Measurements from ENCODE around the gene PTX4.

Gene PTX4

DNA sequence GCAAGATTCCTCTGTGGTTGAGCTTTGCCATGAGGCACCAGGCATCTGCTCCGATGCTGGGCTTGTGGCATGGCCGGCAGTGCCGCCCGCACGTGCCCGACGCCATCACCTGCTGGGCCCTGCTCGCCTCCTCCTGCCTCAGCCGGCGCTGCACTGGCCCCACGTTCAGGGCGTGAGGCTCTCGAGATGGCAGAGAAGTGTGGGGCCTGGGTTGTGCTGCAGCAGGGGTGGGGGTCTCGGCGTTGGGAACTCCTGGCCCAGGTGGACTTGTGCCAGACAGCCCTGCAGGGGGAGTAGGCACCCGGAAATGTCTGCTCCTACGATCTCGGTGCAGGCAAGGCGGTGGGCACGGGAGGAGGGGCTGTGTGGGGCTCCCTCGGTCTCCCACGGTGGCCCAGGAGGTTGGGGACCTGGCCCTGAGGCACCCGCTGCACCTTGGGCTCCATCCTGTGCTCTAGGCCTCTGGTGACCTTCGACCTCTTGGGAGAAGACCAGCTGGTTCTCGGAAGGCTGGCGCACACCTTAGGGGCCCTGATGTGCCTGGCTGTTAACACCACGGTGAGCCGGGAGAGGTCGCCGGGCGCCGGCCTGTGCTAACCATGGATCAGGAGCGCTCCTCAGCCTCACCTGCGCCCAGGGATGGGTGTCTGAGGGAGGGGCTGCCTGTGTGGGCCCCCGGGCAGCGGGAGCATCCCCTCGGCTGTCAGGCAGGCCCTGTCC, 17.9 kb upstream of the PTX4 start:
- TF ChIP-seq, protein P1, sequence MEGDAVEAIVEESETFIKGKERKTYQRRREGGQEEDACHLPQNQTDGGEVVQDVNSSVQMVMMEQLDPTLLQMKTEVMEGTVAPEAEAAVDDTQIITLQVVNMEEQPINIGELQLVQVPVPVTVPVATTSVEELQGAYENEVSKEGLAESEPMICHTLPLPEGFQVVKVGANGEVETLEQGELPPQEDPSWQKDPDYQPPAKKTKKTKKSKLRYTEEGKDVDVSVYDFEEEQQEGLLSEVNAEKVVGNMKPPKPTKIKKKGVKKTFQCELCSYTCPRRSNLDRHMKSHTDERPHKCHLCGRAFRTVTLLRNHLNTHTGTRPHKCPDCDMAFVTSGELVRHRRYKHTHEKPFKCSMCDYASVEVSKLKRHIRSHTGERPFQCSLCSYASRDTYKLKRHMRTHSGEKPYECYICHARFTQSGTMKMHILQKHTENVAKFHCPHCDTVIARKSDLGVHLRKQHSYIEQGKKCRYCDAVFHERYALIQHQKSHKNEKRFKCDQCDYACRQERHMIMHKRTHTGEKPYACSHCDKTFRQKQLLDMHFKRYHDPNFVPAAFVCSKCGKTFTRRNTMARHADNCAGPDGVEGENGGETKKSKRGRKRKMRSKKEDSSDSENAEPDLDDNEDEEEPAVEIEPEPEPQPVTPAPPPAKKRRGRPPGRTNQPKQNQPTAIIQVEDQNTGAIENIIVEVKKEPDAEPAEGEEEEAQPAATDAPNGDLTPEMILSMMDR (IDR thresholded peaks at IDR 0.05): no peak

DNA sequence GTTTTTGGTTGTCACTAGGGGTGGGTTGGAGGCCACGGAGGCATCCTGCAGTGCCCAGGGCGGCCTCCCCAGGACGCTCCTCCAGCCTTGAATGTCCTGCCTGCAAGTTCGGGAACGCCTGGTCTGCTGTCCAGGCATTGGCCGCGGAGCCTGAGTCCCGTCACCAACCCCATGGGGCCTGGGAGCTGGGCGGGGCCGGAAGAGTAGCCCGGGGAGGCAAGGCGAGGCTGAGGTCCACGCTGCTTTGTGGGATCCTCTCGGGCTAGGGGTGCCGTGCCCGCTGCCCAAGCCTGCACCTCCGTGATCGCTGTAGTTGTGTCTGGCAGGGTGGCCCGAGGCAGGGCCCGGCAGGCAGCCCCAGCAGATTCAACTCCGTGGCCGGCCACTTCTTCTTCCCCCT, 17.2 kb upstream of the PTX4 start:
- TF ChIP-seq, protein P1 (IDR thresholded peaks at IDR 0.05): no peak

DNA sequence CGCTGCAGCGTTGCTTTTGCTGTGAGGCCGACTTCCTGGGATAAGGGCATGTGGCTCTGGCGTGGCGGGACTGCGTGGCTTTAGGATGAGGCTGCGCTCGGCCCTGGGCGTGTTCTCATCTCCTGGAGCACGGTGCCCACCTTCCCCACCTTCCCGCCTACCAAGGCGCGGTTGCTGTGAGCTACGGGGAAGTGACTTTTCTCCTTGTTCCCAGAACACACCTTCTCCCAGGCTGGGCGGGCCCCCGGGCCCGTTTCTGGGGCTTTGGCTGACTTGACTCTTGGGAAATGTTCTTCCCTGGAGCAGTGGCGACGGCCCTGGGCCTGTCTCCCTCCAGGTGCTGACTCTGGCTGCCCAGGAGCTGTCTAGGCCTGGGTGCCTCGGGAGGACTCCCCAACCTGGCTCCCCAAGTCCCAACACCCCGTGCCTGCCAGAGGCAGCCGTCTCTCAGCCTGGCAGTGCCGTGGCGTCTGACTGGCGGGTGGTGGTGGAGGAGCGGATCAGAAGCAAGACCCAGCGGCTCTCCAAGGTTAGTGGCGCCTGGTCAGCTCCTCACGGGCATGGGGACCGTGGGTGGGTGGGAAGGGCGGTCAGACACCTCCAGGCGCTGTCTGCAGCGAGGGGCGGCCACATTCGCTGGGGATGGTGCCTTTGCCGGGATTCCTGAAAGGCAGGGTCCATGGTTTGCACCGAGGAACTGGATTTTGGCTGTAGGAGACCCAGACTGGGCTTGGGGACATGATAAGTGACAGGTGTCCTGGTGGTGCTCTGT, 16.5 kb upstream of the PTX4 start:
- TF ChIP-seq, protein P1 (IDR thresholded peaks at IDR 0.05): no peak

DNA sequence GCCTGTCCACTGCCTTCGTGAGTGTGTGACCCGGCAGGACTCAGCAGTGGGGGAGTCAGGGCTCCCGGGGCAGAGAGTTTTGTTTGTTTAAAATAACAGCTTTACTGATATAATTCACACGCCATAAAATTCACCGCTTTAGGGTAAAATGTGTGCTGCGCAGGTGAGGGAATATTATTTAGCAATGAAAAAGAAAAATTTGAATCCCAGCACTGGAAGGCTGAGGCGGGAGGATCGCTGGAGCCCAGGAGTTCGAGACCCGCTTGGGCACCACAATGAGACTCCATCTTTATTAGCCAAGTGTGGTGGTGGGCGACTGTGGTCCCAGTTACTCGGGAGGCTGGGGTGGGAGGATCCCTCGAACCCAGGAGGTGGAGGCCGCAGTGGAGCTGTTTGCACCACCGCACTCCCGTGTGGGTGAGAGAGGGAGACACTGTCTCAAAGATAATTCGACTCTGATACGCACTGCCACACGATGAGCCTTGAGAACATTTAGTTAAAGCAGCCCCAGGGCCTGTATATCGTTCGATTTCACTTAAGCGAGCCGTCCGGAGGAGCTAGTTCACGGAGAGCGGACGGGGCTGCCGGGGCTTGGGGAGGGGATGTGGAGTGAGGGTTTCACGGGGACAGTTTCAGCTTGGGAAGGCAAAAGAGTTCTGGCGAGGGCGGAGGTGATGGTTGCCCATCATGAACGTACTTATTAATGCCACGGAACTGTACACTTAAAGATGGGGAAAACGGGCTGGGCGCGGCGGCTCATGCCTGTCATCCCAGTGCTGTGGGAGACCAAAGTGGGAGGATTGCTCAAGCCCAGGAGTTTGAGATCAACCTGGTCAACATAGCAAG, 14.6 kb upstream of the PTX4 start:
- TF ChIP-seq, protein P1 (IDR thresholded peaks at IDR 0.05): no peak

DNA sequence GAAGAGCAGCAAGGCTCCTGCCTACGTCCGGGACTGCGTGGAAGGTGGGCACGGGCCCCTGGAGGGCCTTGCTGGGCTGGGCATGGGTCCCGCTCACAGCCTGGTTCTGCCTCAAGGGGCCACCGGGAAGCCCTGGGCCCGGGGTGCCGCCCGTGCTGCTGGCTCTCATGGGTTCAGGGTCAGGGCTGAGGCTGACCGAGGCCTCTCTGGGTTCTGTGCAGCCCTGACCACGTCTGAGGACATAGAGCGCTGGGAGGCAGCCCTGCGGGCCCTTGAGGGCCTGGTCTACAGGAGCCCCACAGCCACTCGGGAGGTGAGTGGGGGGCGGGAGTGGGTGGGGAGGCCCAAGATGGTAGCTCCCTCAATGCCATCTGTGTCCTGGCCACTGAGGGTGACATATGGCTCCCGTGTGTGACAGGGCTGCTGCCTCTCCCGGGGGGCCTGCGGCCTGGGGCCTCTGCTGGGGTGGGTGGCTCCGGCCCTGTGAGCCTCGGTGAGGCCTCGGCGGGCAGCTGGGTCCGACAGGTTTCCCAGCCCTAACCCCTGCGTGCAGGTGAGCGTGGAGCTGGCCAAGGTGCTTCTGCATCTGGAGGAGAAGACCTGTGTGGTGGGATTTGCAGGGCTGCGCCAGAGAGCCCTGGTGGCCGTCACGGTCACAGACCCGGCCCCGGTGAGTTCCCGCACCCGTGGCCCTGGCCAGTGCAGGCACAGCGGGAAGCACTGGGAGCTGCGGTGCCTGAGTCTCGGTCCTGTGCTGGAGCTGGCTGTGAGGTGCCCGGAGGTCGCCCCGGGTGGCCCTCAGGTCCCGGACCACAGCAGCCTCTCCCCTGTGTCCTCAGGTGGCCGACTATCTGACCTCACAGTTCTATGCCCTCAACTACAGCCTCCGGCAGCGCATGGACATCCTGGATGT, 13.6 kb upstream of the PTX4 start:
- TF ChIP-seq, protein P1 (IDR thresholded peaks at IDR 0.05): no peak

DNA sequence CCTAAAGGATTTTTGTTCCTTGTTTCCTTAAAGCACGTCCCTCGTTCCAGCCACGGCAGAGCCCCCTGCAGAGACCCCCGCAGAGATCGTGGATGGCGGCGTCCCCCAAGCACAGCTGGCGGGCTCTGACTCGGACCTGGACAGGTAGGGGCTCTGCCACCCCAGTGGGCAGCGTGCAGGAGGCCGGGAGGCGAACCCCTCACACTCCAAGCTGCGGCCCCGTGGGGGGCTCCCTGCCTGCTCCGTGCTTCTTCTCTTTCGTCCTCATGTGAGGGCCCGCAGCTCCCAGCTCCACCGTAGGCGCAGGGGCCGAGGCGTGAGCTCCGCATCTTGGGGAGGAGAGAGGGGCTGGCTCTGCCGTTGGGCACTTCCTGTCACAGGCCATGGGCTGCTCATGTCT, 12.9 kb upstream of the PTX4 start:
- TF ChIP-seq, protein P1 (IDR thresholded peaks at IDR 0.05): no peak
